NOMO-1 treated with dmso at 0.1 percent for 144 hours (cell line): ENCODE data around the gene HGFAC.

Source experiments
- DNase-seq: peaks from one replicate; lab custom pipeline; 2025; ENCODE audit not compliant: unreplicated experiment; lab: John Stamatoyannopoulos, UW

The HGFAC gene

GRCh38 chr4:3423952-3424351 lies 17.8 kb upstream of the HGFAC start:
- DNase-seq = no peak

DNA sequence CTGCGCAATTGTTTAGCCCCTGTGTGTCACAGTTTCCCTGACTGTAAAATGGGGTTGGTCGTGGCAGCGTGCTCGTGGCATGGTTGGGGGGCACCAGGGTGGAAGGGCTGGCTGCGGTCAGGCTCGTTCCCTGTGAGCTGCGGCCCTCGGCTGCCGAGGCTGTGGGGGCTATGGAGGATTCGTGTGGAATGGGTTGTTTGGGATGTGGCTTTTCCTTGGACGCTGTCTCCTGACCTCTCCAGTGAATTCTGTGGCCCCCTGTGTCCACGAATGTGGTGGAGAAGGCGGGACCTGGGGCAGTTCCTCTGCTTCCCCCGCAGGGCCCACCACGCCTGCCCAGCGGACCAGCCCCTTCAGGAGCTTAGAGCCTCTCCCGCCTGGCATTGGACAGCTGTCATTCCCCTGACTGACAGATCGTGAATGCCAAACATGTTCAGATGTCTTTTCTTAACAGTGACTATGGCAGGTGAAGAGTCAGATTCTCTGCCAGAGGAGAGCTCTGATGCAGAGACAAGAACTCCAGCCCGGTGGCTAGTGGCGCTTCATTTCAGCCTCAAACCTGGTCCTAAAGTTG lies 17.2 kb upstream of the HGFAC start:
- DNase-seq = no peak

DNA sequence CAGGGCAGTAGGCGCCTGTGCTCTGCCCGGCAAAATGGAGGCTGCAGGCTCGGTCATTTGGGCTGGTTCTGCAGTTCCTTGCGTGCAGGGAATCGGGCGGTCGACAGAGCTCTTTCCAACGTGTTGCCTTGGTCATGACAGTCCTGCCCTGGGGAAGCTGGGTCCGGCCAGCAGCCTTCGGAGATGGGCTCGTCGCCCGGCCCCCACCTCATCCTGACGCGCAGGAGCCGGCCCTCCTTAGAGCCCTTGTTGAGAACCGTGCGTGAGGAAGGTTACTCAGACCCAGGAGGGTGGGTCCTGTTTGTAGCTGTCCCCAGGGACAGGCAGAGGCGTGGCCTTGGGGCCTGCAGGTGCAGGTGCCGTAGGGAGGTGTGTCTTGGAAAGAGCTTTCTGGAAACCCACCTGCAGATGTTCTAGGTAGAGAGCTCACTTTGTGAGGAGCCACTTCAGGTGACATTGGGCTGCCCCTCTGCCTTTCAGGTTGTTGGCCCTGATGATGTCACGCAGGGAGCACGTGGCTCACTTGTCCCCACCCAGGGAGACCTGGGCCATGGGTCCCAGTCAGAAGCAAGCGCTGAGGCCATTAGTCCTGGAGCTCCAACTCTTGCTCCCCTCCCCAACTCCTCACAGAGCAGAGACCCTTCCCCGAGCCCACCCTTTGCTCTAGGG lies 15.2 kb upstream of the HGFAC start:
- DNase-seq = no peak

- DNase-seq = no peak
These were observed 14.7 kb upstream of the HGFAC start for GRCh38 chr4:3427134-3427476.

DNA sequence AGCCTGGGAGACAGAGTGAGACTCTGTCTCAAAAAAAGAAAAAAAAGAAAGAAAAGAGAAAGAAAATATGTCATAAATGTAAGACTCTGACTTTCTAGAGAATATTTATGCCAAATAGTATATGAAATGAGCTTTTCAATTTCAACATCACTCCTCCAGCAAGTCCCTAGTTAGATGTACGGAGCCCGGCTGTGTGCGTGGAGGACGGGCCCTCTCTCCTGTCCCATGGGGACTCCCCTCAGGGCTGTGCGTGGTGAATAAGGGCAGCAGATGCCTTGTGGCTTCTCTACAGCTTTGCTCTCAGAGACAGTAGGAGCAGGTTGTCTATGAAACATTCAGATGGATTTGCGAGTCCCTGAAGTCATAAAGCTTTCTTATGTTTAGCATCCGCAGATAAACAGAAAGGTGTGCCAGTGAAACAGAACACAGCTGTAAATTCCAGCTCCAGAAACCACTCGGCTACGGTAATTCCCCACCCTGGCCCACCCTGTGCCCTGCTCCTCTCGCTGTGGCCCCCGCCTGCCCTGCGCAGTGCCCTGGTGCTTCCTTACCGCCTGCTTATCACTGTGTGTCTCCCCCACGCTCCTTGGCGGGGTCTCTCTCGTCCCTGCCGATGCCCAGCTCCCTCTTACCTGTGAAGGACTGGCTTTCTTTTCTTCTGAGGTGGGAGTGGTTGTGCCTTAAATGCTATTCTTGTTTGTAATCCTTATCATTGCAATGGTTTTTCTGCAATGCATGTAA lies 13.9 kb upstream of the HGFAC start:
- DNase-seq = no peak

- no peak for DNase-seq
These were observed 12.1 kb upstream of the HGFAC start for GRCh38 chr4:3429651-3430050.

- no peak for DNase-seq
These were observed 11.2 kb upstream of the HGFAC start for GRCh38 chr4:3430524-3430923.

DNA sequence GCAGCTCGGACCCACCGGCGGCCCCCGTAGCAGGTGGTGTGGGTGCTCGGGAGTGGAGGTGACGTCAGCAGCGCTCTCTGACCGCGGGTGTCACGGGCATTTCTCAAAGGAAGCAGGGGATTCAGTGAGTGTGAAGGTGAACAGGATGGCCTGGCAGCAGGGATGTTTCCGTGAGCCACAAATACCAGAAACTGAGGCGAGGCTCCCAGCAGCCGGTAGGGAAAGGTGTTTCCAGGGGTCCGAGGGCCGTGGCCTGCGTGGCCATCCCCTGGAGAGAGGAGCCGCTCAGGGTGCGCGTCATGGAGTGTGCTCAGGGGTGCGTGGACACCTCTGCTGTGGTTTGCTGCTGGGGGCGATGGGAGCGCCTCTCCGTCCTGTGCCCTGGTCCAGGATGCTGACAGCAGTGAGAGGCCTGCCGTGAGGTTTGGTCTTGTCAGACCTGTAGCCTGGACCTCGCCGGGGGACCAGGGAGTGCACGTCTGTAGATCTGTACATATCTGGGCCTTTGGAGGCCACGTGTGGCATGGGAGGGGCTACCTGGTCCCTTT lies 10.2 kb upstream of the HGFAC start:
- DNase-seq = no peak

DNA sequence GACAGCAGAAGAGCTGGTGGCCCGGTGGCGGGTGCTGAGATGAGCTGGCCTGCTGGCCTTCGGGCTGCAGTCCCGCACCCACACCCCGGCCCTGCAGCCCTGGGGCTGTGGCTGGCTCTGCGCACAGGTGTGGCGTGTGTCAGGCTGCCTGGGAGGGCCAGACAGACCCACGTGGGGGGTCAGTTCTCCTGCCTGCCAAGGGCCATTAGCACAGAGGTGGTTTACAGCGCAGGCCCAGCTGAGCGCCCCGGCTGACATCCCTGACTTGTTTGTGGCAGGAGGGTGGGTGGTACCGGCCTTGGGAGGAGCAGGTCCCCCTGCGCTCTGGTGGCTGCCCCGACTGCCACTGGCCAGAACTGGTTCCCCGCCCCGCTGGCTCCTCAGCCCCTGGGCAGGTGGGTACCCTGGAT lies 9.4 kb upstream of the HGFAC start:
- no peak for DNase-seq

DNA sequence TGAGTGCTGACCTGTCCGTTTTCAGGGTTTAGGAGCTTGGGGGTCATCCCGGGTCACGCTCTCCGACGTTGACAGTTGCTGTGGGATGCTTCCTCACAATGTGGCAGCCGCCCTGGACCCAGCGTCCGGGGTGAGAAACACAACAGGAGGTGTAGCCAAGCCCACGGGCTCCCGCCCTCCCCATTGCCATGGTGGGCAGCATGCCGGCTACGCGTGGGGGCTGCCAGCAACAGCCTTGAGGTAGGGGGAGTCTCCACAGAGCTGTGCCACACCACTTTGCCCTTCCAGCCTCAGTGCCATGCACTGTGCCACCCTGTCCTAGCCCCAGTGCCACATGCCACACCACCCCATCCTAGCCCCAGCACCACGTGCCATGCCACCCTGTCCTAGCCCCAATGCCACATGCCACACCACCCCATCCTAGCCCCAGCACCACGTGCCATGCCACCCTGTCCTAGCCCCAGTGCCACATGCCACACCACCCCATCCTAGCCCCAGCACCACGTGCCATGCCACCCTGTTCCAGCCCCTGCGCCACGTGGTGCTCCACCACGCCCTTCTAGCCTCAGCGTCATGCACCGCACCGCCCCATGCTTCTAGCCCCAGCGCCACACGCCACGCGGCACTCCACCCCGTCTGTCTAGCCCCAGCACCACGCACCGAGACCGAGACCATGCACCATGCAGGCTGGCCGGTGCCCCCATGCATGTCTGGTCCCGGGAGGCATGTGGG lies 8.5 kb upstream of the HGFAC start:
- no peak for DNase-seq

- no peak for DNase-seq
These were observed 6.7 kb upstream of the HGFAC start for GRCh38 chr4:3434881-3435685.

DNA sequence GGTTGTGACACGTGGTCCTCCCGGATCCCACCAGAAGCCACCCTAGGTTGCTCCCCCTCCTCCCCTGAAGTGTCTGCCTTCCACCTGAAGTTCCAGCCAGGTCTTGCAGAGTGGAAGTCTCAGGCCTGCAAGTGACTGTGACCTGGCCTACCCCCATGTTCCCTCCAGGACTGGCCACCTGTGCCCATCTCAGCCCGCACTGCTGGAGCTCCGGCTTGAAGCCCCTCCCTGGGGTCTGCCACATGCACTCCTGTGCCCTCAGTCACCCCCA lies 6.1 kb upstream of the HGFAC start:
- no peak for DNase-seq

GRCh38 chr4:3436048-3436797 lies 5.5 kb upstream of the HGFAC start:
- DNase-seq = no peak

DNA sequence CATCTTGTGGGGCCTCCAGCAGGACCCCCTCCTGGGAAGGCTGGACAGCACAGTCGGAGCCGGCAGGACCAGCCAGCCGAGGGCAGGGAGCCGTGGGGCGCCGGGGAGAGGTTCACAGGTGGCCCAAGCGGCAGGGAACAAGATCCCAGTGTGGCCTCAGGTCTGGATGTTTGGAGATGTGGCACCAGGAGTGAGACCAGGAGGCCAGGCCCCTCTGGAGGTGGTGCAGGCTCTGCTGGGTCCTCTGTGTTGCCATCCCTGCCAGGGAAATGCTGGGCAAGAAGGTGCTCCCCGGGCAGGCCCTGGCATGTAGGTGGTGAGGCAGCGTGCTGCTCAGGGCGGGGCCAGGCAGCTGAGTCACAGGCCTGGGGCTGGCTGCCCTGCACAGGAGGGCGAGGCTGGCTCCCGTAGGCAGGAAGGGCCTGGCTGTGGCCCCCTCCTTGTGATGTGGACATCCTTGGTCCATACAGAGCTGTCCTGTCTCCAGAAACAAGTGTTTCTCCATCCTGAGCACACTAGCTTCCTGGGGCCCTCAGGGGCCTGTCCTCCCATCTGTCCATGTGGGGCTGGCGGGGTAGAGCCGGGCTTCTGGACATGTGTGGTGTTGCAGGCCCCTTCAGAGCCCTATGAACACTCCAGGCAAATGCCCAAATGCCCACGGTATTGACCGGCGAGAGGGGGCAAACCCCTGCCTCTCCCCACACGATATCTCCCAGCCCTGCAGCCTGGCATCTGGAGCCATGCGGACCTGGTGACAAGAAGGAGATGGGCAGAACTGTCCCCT lies 4.8 kb upstream of the HGFAC start:
- peak; percentile 28 for DNase-seq

DNA sequence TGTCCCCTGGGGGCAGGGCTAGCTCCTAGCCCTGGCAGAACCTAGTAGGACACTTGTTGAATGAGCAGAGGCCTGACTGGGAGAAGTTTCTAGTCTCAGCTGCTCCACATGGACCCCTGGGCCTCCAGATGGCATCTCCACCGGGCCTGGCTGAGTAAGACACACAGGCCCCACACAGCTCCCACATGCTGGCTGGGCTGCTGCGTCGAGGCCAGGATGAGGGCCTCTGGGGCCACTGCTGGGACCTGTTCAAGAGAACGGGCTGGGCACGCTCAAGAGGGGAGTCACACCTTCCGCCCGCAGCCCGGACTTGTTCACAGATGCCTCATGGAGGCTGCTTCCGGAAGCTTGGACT lies 4.2 kb upstream of the HGFAC start:
- no peak for DNase-seq

- no peak for DNase-seq
These were observed 3.5 kb upstream of the HGFAC start for GRCh38 chr4:3437998-3438846.

DNA sequence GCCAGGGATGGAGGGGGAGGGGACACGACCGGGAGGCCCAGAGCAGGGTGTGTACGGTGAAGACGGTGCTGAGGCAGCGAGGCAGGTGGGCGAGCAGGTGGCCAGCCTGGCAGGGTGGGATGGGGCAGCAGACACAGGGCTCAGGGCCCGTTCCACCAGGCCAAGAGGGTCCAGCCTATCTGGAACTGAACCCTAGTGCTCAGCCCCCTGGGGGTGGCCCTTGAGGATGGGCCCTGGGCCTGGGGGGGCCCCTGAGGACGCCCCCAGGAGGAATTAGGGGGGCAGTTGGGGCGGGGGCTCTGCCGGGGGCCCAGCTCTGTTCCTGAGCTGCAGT lies 3.0 kb upstream of the HGFAC start:
- no peak for DNase-seq

DNA sequence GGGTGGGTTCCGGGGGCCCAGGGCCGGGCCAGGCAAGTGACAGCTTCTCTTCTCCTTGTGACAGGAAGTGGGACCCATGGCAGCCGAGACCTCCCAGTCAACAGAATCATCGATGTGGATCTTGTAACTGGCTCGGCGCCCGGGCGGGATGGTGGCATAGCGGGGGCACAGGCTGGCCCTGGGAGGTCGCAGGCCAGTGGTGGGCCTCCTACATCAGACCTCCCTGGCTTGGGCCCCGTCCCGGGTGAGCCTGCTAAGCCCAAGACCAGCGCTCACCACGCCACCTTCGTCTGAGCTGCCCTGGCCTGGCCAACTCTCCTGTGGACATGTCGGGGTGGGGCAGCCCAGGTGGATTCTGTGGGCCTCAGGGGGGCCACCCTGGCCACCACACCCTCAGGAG lies 2.4 kb upstream of the HGFAC start:
- no peak for DNase-seq

DNA sequence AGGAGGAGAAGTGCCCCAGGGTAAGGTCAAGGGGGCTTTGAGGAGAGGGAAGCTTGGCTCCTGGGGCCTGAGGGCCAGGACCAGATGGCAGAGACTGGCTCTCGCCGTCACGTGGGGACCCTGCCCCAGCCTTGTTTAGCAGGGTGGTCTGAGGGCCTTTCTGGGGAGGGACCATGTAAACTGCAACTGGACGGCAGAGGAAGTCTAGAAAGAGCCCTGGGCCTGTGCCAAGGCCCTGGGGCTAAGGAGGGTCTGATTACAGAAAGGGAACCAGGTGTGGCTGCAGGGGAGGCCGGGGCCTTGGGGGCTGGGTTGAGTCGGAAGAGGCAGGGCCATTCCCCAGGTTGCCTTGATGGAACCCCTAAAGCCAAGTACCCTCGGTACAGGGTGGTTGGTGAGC lies 1.8 kb upstream of the HGFAC start:
- no peak for DNase-seq
